ENCODE data around the gene SCG3.

DNA sequence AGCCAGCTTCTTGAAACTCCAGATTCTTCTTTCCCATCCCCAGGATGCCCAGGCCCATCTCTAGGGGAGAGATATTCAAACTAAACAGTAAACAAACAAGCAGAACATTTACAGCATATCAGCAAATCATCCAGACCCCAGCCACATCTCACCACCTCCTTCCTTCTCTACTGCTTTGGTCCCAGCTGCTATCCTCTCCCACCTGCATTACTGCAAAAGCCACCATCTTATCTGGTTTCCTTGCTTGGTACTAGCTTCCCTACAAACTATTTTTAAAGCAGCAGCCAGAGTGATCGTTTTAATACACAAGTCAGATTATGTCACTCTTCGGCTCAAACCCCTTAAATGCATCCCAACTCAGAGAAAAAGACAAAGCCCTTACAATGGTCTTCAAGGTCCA lies 51.3 kb downstream of the SCG3 start:
- TF ChIP-seq SIN3A (IDR thresholded peaks at IDR 0.05; ENCODE audit: borderline replicate concordance, insufficient read depth, low read length) (no peak), POLR2AphosphoS5 (IDR thresholded peaks at IDR 0.05; ENCODE audit: low read depth, low read length) (no peak), TAF1 (IDR thresholded peaks at IDR 0.05; ENCODE audit: borderline replicate concordance, insufficient read depth, low read length) (no peak)
- TF ChIP-seq, protein P1, sequence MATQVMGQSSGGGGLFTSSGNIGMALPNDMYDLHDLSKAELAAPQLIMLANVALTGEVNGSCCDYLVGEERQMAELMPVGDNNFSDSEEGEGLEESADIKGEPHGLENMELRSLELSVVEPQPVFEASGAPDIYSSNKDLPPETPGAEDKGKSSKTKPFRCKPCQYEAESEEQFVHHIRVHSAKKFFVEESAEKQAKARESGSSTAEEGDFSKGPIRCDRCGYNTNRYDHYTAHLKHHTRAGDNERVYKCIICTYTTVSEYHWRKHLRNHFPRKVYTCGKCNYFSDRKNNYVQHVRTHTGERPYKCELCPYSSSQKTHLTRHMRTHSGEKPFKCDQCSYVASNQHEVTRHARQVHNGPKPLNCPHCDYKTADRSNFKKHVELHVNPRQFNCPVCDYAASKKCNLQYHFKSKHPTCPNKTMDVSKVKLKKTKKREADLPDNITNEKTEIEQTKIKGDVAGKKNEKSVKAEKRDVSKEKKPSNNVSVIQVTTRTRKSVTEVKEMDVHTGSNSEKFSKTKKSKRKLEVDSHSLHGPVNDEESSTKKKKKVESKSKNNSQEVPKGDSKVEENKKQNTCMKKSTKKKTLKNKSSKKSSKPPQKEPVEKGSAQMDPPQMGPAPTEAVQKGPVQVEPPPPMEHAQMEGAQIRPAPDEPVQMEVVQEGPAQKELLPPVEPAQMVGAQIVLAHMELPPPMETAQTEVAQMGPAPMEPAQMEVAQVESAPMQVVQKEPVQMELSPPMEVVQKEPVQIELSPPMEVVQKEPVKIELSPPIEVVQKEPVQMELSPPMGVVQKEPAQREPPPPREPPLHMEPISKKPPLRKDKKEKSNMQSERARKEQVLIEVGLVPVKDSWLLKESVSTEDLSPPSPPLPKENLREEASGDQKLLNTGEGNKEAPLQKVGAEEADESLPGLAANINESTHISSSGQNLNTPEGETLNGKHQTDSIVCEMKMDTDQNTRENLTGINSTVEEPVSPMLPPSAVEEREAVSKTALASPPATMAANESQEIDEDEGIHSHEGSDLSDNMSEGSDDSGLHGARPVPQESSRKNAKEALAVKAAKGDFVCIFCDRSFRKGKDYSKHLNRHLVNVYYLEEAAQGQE (IDR thresholded peaks at IDR 0.05; ENCODE audit: insufficient read depth in 1 of 2, low read depth in 2 of 2, low read length in 2 of 2) = no peak
